Stimulated activated CD4-positive, alpha-beta T cell treated with anti-CD3 and anti-CD28 coated beads, TNF-alpha, amount 100 ng/mL, for 24 hours (primary cell): ENCODE measurements around the gene SLC24A3.

Experiments used
- DNase-seq, 3 experiments: peaks; one replicate each; pipeline ENCODE4 v3.0.0-alpha.2; 2020; ENCODE audit warnings: low read depth in 3 of 3

SLC24A3 gene

GRCh38 chr20:19769507-19769906 is 557.1 kb downstream of the SLC24A3 start:
- no peak for DNase-seq

- DNase-seq: no peak
These were observed 557.9 kb downstream of the SLC24A3 start for GRCh38 chr20:19770375-19770774.

DNA sequence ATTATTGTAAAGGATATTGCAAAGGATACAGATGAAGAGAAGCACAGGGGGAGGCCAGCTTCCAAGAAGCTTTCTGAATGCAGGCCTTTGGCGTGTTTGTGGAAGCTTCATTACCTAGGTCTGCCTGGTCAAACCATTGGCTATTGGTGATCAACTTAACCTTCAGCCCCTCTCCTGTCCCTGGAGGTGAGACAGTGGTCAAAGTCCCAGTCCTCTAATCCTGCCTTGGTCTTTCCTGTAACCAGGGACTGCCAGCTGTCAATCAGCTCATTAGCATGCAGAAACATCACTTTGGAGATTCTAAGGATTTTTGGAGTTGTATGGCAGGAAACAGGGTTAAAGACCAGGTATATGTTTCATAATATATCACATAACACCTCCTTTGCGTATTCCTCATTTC is 558.6 kb downstream of the SLC24A3 start:
- DNase-seq: no peak
